Measurements from ENCODE around the gene VPS51.

DNA sequence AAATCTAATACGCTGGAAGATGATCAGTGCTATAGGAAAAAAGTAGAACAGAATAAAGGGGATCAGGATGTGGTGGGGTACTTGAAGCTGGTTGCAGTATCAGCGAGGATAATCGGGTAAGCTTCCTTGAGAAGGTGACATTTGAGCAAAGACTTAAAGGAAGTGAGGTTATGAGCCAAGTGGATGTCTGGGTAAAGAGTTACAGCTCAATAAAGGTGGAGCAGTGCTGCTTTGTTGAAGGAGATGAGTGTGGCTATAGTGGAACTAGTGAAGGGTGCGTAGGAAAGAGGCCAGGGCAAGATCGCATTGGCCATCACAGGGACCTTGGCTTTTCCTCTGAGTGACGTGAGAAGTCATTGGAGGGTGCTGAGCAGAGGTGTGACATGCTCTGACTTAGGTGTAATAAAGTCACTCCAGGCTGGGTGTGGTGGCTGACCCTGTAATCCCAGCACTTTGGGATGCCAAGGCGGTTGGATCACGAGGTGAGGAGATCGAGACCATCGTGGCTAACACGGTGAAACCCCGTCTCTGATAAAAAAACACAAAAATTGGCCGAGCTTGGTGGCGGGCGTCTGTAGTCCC lies 40.6 kb downstream of the VPS51 start:
- TF ChIP-seq POLR2A (IDR thresholded peaks at IDR 0.05) = no peak
- TF ChIP-seq, protein P1, sequence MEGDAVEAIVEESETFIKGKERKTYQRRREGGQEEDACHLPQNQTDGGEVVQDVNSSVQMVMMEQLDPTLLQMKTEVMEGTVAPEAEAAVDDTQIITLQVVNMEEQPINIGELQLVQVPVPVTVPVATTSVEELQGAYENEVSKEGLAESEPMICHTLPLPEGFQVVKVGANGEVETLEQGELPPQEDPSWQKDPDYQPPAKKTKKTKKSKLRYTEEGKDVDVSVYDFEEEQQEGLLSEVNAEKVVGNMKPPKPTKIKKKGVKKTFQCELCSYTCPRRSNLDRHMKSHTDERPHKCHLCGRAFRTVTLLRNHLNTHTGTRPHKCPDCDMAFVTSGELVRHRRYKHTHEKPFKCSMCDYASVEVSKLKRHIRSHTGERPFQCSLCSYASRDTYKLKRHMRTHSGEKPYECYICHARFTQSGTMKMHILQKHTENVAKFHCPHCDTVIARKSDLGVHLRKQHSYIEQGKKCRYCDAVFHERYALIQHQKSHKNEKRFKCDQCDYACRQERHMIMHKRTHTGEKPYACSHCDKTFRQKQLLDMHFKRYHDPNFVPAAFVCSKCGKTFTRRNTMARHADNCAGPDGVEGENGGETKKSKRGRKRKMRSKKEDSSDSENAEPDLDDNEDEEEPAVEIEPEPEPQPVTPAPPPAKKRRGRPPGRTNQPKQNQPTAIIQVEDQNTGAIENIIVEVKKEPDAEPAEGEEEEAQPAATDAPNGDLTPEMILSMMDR (IDR thresholded peaks at IDR 0.05) = no peak

All from adrenal gland (tissue), 5 donors.